Measurements from ENCODE around the gene LYRM4.
A peak's percentile ranks its signal among the peaks of the same experiment; 100 is the strongest.

LYRM4 gene

DNA sequence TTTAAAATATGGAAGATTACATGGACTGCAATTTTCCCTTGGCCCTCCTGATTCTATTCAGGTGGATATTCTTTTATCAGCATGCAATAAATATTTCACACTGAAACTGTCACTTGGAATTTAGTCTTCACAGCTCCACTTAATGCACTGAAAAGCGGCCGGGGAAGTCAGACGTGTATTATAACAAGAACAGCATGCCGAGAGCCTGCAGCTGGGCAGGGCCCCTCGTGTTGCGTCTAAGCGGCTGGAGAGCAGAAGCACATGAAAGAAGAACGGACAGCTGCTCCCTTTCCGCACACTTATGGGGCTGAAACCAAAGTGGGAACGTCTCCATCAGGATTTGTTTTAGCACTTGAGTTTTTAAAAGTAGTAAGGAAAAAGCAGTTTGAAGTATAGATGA lies 57.2 kb downstream of the LYRM4 start:
- no peak for DNase-seq

DNA sequence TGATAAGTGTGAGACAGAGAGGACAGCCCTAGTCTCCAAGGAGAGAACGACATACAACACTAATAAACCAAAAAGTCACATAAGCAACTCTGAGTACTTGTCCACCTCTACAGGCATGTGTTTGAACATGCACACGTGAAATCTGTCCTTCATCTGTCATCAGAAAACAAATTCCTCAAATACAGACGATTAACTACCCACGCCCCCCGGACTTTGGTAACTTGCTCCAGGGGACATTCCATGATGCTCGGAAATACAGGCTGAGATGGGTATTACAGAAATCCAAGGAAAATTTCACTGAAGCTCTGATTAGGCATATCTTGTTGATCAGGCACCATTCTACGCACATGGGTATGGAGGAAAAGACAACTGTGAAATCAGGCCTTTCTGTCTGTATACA lies 57.8 kb downstream of the LYRM4 start:
- DNase-seq: no peak

- no peak for DNase-seq
These were observed 58.5 kb downstream of the LYRM4 start for GRCh38 chr6:5202206-5202605.

GRCh38 chr6:5201271-5201670 lies 59.5 kb downstream of the LYRM4 start:
- DNase-seq: peak; percentile 87

DNA sequence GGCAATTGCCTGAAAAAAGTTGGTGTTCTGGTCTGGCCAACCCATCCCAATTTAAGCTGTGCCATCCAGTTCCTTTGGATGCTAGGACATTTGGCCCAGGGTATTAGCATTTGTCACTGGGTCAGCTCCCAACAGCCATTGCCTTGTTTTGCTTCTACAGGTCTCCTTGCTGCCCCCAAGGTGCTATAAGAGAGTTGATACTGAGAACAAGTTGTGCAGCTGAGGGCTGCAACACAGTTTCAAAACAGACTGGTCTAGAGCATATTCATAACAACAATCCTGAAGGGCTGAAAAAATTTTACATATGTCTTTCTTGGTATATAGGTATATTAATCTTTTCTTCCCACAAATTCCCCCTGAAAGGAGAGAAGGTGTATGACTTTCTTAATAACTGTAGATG lies 61.0 kb downstream of the LYRM4 start:
- DNase-seq: no peak

DNA sequence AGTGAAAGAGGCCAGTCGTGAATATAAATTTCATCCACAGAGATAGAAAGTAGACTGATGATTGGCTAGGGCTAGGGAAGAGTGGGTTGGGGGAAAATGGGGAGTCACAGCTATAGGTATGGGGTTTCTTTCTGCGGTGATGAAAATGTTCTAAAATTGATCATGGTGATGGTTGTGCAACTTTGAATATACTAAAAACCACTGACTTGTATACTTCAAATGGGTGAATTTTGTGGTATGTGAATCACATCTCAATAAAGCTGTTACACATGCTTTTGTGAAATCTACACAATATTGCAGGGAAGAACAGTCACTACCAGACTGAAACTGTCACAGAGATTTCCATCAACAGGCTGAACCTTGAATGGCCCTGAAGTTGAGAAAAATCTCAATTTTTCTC lies 61.5 kb downstream of the LYRM4 start:
- DNase-seq: no peak

GRCh38 chr6:5197084-5197483 lies 63.7 kb downstream of the LYRM4 start:
- DNase-seq: no peak

GRCh38 chr6:5192135-5192794 lies 68.5 kb downstream of the LYRM4 start:
- DNase-seq: no peak

DNA sequence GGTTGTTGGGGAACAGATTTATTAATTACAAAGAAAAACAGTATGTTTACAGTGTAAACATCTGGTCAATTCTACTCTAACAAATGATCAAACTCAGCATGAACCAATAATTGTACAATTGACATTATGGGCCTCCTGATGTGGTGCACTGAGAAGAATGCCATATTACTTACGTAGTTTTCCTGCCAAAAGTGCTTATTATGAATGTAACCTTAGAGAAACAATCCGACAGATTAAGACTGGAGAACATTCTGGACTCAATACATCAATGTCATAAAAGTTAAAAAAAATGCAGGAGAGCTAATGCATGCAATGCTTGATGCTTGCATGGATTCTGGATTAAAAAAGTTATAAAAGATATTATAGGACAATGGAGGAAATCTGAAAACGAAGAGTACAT lies 69.0 kb downstream of the LYRM4 start:
- no peak for DNase-seq

- DNase-seq: no peak
These were observed 69.5 kb downstream of the LYRM4 start for GRCh38 chr6:5191222-5191621.

GRCh38 chr6:5190507-5190906 lies 70.2 kb downstream of the LYRM4 start:
- no peak for DNase-seq

- no peak for DNase-seq
These were observed 72.1 kb downstream of the LYRM4 start for GRCh38 chr6:5188646-5189045.

DNA sequence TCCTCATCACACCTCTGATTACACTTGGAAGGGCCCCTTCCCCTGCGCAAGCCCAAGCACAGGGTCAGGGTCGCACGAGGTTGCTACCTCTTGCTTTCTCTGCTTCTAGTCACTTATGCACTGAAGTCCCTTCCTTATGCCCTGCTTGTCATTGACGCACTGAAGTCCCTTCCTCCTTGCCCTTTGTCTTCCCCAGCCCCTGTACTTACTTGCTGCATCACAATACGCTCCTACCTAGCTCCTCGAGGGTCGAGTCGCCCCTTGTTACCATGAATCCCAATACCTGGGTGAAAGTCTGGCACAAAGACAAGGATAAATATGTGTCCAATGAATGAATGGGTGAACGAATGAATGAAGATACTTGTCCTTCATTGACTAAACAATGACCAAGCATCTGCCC lies 75.9 kb downstream of the LYRM4 start:
- no peak for DNase-seq

GRCh38 chr6:5184218-5184617 lies 76.5 kb downstream of the LYRM4 start:
- no peak for DNase-seq

DNA sequence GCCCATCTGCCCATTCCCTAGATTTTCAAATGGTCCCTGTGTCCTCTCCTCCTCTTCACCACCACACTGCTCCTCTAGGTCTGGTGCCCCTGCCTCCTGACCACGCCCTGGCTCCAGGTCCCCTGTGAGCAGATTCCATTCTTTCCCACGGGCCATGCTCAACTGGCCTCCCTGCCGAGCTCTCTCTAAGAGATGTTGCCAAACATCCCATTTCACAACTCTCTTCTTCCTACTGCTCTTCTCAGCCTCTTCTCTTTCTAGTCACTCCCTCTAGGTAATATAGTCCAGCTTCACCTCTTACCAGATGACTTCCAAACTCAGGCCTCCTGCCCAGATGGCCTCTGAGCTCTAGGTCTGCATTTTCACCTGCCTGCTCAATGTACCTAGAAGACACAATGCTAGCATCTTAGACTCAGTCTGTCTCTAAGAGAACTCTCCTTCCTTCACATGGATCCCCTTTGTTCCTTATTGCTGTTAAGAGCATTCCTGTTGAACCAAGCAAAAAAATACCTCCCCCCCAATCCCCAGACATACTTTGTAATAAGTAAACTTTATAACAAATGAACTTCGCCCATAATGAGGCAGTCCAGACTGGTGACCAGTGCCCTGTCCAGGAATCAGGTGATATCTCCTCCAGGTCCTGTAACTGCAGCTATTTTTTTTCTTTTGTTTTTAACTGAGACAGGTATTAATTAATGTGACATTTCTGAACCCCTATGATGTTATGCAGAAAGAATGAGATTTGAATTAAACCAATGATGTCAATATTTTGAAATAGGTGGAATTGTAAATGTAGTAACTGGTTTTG lies 79.0 kb downstream of the LYRM4 start:
- no peak for DNase-seq

GRCh38 chr6:5180636-5181035 lies 80.1 kb downstream of the LYRM4 start:
- DNase-seq: no peak

DNA sequence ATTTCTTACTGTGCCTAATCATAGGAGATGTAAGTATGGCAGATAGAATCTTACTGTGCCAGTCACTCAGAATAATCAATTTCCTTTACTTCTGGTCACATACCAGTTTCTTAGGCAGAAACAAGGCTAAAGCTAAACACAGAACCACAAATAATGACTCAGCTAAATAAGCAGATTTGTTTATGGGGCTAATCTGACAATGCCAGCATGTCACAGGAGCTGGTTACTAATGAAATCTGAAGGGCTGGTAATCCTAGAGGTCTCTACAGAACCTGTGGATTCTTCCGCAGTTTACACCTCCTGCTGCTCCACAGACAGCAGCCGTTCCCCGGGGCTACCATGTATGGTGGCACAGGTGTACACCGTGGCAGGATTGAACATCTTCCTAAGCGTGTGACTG lies 80.8 kb downstream of the LYRM4 start:
- no peak for DNase-seq

DNA sequence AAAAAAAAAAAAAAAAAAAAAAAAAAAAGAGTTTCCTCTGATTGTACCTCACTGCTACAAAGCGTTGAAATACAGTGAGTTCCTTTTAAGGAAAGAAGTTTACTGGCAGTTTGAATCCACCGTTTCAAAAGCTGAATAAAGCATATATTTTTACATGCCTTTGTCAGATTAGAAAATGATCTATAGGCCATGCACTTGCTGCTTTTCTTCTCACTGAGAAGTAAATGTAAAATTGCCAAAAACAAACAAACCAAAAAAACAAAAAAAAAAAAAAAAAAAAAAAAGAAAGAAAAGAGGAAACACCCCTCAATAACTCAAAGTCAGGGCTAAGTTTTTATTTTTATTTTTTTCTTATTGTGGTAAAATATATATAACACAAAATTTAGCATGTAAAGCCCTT lies 81.9 kb downstream of the LYRM4 start:
- DNase-seq: no peak

DNA sequence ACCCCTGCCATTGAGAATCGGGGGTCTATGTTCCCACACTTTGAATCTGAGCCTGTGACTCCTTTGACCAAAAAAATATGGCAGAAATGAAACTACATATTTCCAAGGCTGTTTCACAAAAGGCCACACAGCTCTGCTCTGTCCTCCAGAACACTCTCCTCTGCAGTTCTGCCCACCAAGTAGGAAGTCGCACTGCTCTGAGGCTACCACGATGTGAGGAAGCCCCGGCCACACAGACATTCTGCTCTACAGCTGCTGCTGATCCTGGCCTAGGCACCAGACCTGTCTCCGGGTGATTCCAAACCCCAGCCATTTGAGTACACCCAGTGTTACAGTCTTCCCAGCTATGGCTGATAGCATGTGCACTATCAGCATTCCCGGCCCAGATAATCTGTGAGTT lies 85.1 kb downstream of the LYRM4 start:
- DNase-seq: no peak

DNA sequence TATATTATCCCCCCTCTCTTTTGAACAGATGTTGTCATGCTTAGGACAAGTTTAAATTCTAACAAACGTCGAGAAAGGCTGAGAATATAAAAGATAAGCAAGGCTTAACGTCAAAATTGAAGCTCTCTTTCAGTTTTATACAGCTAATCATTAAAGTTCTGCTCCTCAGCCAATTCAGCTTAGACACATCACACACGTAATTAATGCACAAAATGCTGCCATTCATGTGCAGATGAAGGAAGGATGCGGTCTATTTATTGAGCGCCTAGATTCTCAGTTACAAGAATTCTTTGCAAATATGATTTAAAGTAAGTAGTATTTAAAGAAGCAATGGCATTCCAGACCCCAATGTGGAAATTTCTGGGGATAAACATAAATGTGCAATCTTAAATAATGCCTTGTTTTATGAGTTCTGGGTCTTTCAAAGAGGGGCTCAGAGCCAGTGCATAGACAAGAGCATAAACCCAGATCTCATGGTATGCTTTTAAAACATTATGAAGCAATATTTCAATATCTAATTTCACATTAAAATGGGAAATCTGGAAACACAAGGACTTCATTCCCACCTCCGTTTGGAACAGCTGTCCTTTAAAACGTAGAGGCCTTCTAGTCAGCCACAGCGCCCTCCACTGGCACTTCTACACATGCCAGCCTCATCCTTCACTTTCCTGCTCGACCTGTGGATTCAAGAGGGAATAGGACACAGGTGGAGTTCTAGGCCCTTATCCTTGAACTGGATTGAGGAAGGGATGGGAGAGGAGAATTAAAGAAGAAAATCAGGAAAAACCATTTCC lies 85.8 kb downstream of the LYRM4 start:
- no peak for DNase-seq

- no peak for DNase-seq
These were observed 86.5 kb downstream of the LYRM4 start for GRCh38 chr6:5174244-5174643.

DNA sequence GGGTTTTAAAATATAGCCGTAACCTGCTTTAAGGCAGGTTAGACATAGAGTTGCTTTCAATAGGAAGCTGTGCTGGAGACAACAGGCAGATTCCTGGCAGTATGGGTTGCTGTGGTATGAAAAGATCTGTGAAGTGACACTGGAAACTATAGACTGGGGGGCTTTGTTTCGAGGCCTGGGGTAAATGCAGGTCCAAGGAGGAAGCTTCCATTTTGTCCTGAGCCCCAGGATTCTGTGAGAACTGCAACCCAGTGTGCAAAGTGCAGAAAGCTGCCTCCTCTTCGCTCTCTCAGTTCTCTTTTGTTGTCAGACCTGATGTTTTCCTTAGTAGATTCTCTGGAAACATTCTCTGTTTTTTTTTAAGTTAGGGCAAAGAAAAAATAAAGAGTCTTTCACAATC lies 86.9 kb downstream of the LYRM4 start:
- DNase-seq: no peak

- DNase-seq: peak; percentile 34
These were observed 87.8 kb downstream of the LYRM4 start for GRCh38 chr6:5172897-5173474.

Measured in NCI-H446 treated with DMSO at 0.1 percent for 48 hours (cell line).